Uterus (tissue), 4 donors: ENCODE measurements around the gene DNAH12. TPM values are rescaled to one million over a fixed set of nuclear protein-coding genes. Genes with fewer than 3 reads are reported as not detected.
A peak's percentile ranks its signal among the peaks of the same experiment; 100 is the strongest.

Source experiments
- DNase-seq, 2 donors: peaks; one replicate each; pipeline ENCODE4 v3.0.0-alpha.2; 2019 to 2020
- H3K27ac ChIP-seq, 2 donors: fragments of 200-600 bp; sonication (generic); 1 replicate in 1 of 2; 2 replicates in 1 of 2; pipeline ENCODE4 v1.5.1; 2016 to 2018
- H3K27me3 ChIP-seq, 2 donors: fragments of 200-600 bp; sonication (generic); one replicate each; pipeline ENCODE4 v1.5.1; 2018 to 2019; ENCODE audit warnings: control low read depth in 1 of 2
- H3K36me3 ChIP-seq, 2 donors: fragments of 200-600 bp; sonication (generic); one replicate each; pipeline ENCODE4 v1.5.1; 2019; ENCODE audit warnings: control low read depth in 1 of 2
- H3K4me1 ChIP-seq, 2 donors: fragments of 200-600 bp; sonication (generic); one replicate each; pipeline ENCODE4 v1.5.1; 2018 to 2019; ENCODE audit warnings: control low read depth in 1 of 2
- H3K4me3 ChIP-seq, 2 donors: fragments of 200-600 bp; sonication (generic); 1 replicate in 1 of 2; 2 replicates in 1 of 2; pipeline ENCODE4 v1.5.1; 2018 to 2019; ENCODE audit warnings: mild to moderate bottlenecking in 1 of 2
- H3K9me3 ChIP-seq, 2 donors: fragments of 200-600 bp; sonication (generic); one replicate each; pipeline ENCODE4 v1.5.1; 2019; ENCODE audit warnings: control low read depth in 1 of 2
- POLR2A ChIP-seq, 2 donors: fragments of 450-650 bp; IDR thresholded peaks; one replicate each; pipeline ENCODE4 v1.6.1; 2016; ENCODE audit warnings: antibody characterized with exemption in 2 of 2, mild to moderate bottlenecking in 1 of 2, moderate library complexity in 1 of 2
- intact Hi-C: fragments of 100-400 bp; cut with DNase I; formaldehyde crosslinking; loops from one replicate; pipeline ENCODE4 v1.15.1; 2023; ENCODE audit warnings: low total_unique reads
- total RNA-seq, 4 donors: library from RNA; depleted of rRNA in 3 of 4; stranded (reverse); fragments of >200 nt in 3 of 4; gene quantifications; one replicate each; pipeline versions ENCODE4 v1.1.0 to v1.2.4, GENCODE V29; 2014 to 2023
- TF ChIP-seq, protein P1 (sequence below), 4 experiments: fragments of 200-600 bp in 2 of 4; fragments of 450-650 bp in 2 of 4; sonication (generic) in 2 of 4; IDR thresholded peaks; one replicate each; pipeline ENCODE4 v1.5.1; 2016 to 2019; ENCODE audit warnings: antibody characterized with exemption in 4 of 4, mild to moderate bottlenecking in 2 of 4, moderate library complexity in 1 of 4
- donor health status: DM: yes; HTN: yes; CAD: no.

Gene DNAH12
- total RNA-seq, 4 donors from 2014 or later = 0.30 to 4.4 (median 0.77) TPM; not detected in 1

DNA sequence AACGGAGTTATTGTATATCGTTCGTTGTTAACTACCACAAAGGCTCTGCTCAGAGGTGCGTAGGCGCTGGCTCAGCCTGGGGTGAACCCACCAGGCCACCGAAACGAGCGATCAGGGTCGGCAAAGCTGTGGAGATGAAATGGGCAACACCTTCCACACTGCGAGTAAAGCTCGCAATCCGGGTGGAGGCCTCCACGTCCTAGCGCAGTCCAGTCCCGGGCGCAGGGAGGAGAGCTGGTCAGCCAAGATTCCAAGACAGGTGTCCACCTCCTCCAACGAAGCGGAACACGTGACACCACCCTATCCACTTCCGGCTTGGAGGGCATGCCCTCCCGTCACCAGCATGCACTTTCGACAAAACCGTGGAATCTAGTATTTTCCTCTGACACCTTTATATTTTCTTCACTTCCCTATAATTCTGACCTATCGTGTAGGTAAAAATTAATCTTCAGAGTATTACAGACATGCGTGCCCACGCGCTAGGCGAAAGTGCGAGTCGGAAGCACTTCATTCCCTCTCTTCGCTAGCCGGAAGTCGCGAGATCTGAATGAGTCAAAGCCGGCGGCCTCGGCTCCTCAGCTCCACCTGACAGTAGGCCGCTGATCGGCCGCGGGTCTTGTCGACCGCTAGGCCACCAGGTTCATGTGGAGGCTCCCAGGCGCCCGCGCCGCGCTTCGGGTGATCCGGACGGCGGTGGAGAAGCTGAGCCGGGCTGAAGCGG, 11.8 kb upstream of the DNAH12 start, which contains the start of gene PDE12:
Gene PDE12, plus strand, starts transcription at position 537 of the 721 bp plus-strand sequence. Its CDS starts 106 bp downstream, at position 643.
- DNase-seq = peak; percentile 80 to 84

GRCh38 chr3:57555306-57555705, 11.2 kb upstream of the DNAH12 start:
- intact Hi-C loops = no loop called here
- Histone ChIP-seq H3K27ac (peak overlapping the region; percentile 80), H3K4me1 (peaks cover 7 to 12% of the 10 kb centered on the region in 2 donors), H3K4me3 (peak overlapping the region; percentile 75 to 94), H3K9me3 (no peaks in the 10 kb centered on the region), H3K27me3 (no peaks in the 10 kb centered on the region), H3K36me3 (no peaks in the 10 kb centered on the region)
- no peak for DNase-seq
- TF ChIP-seq, protein P1, sequence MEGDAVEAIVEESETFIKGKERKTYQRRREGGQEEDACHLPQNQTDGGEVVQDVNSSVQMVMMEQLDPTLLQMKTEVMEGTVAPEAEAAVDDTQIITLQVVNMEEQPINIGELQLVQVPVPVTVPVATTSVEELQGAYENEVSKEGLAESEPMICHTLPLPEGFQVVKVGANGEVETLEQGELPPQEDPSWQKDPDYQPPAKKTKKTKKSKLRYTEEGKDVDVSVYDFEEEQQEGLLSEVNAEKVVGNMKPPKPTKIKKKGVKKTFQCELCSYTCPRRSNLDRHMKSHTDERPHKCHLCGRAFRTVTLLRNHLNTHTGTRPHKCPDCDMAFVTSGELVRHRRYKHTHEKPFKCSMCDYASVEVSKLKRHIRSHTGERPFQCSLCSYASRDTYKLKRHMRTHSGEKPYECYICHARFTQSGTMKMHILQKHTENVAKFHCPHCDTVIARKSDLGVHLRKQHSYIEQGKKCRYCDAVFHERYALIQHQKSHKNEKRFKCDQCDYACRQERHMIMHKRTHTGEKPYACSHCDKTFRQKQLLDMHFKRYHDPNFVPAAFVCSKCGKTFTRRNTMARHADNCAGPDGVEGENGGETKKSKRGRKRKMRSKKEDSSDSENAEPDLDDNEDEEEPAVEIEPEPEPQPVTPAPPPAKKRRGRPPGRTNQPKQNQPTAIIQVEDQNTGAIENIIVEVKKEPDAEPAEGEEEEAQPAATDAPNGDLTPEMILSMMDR (IDR thresholded peaks at IDR 0.05) = no peak
- TF ChIP-seq POLR2A (IDR thresholded peaks at IDR 0.05) = no peak

More for the DNA sequence above, 11.8 kb upstream of the DNAH12 start, which contains the start of gene PDE12:
- no peaks in the 10 kb centered on the region for H3K36me3 ChIP-seq
- peak in 1 of 2 donors; percentile 56 for TF ChIP-seq POLR2A (IDR thresholded peaks at IDR 0.05)
- TF ChIP-seq, protein P1 (IDR thresholded peaks at IDR 0.05) = no peak
- intact Hi-C loops = no loop called here
- peaks cover 7 to 12% of the 10 kb centered on the region in 2 donors for H3K4me1 ChIP-seq
- H3K9me3 ChIP-seq = no peaks in the 10 kb centered on the region
- peak within 1 kb of the TSS; percentile 80 for H3K27ac ChIP-seq
- H3K27me3 ChIP-seq = no peaks in the 10 kb centered on the region
- H3K4me3 ChIP-seq = peak within 1 kb of the TSS; percentile 75 to 94

- Histone ChIP-seq H3K36me3 (no peaks in the 10 kb centered on the region), H3K9me3 (no peaks in the 10 kb centered on the region), H3K4me3 (no peak overlapping the region), H3K27ac (no peak overlapping the region), H3K27me3 (no peaks in the 10 kb centered on the region), H3K4me1 (no peaks in the 10 kb centered on the region)
- intact Hi-C loops = no loop called here
- TF ChIP-seq, protein P1 (IDR thresholded peaks at IDR 0.05) = no peak
- no peak for TF ChIP-seq POLR2A (IDR thresholded peaks at IDR 0.05)
- no peak for DNase-seq
Observed at GRCh38 chr3:57546616-57547015, 2.5 kb upstream of the DNAH12 start.

- Histone ChIP-seq H3K9me3 (no peaks in the 10 kb centered on the region), H3K4me3 (no peak overlapping the region), H3K36me3 (no peaks in the 10 kb centered on the region), H3K4me1 (no peaks in the 10 kb centered on the region), H3K27me3 (no peaks in the 10 kb centered on the region), H3K27ac (no peak overlapping the region)
- intact Hi-C loops = no loop called here
- DNase-seq = no peak
- TF ChIP-seq, protein P1 (IDR thresholded peaks at IDR 0.05) = no peak
- no peak for TF ChIP-seq POLR2A (IDR thresholded peaks at IDR 0.05)
Observed at GRCh38 chr3:57545636-57546268, 1.6 kb upstream of the DNAH12 start.

DNA sequence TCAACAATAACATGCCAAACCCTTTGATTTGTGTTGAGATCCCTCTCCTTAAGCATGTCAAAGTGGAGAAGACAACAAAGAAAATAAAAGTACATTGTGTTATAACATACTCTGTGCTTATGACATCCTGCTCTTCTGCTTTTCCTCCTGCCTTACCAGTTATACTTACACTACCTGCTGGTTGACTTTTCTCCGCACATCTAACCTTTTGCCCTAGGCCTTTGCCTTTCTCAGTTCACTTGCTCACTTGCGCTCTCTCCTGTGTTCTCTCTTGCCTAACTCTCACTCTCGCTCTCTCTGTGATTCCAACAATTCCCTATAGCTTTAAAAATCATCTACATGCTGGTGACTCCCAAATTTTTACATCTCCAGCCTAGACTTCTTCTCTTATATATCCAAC, 5.7 kb downstream of the DNAH12 start:
- TF ChIP-seq, protein P1 (IDR thresholded peaks at IDR 0.05) = no peak
- no peak for TF ChIP-seq POLR2A (IDR thresholded peaks at IDR 0.05)
- DNase-seq = no peak
- intact Hi-C loops = no loop called here
- Histone ChIP-seq H3K4me3 (no peak overlapping the region), H3K4me1 (no peaks in the 10 kb centered on the region), H3K27ac (no peak overlapping the region), H3K27me3 (no peaks in the 10 kb centered on the region), H3K36me3 (no peaks in the 10 kb centered on the region), H3K9me3 (no peaks in the 10 kb centered on the region)
